ENCODE results near the gene FRMPD3. TPM values are rescaled to one million over a fixed set of nuclear protein-coding genes. Genes with fewer than 3 reads are reported as not detected.

Gene FRMPD3
- total and polyA plus RNA-seq, 2 of the 8 experiments (the other 6 are each of a cell fraction or from before 2014, with no cell fraction given), result 0.38 to 0.56 TPM

GRCh38 chrX:107445631-107446030, 3.8 kb upstream of the FRMPD3 start:
- Histone ChIP-seq H3K23me2 (ENCODE audit: low read depth, low read length) (peaks cover 9% of the 10 kb centered on the region; the same call in 1 of the 2 replicates), H4K20me1 (replicated peaks in 1 of 2; ENCODE audit: control insufficient read depth in 1 of 2, insufficient read depth in 2 of 2, low read length in 2 of 2) (no peaks in the 10 kb centered on the region), H3K4me3 (ENCODE audit: extremely low read depth in 1 of 4, insufficient read depth in 2 of 4, low read depth in 3 of 4, low read length in 4 of 4) (no peak overlapping the region), H3K4me1 (replicated peaks in 1 of 4; ENCODE audit: control insufficient read depth in 3 of 4, insufficient read depth in 4 of 4, low read length in 3 of 4) (peaks cover 0 to 15% (median 8%) of the 10 kb centered on the region in 4 experiments), H3K18ac (ENCODE audit: extremely low read depth, low read length) (no peak overlapping the region), H3K27ac (ENCODE audit: low read depth, low read length) (no peak overlapping the region), H2AFZ (ENCODE audit: low read length) (no peak overlapping the region), H4K91ac (replicated peaks; ENCODE audit: insufficient read length, low read length) (no peak overlapping the region), H3K23ac (ENCODE audit: insufficient read length) (no peak overlapping the region), H4K8ac (ENCODE audit: extremely low read depth, insufficient read depth, low read length) (no peak overlapping the region), H2BK5ac (ENCODE audit: low read depth, low read length) (no peak overlapping the region), H2BK12ac (ENCODE audit: low read depth, low read length) (no peak overlapping the region), H3K4ac (replicated peaks; ENCODE audit: insufficient read length, low read depth, low read length) (no peak overlapping the region), H2BK120ac (replicated peaks; ENCODE audit: low read depth, low read length) (no peak overlapping the region), H3K56ac (replicated peaks; ENCODE audit: insufficient read length, low read depth, low read length) (no peak overlapping the region), H3K27me3 (replicated peaks in 1 of 4; ENCODE audit: control insufficient read depth in 3 of 4, extremely low read depth in 1 of 4, insufficient read depth in 3 of 4, low read length in 3 of 4) (peaks cover 0 to 16% (median 8%) of the 10 kb centered on the region in 4 experiments; a peak in 6 of 7 replicates), H3K36me3 (ENCODE audit: control insufficient read depth in 2 of 4, insufficient read depth in 4 of 4, low read length in 3 of 4) (no peaks in the 10 kb centered on the region), H3K14ac (ENCODE audit: insufficient read length) (no peak overlapping the region), H2BK20ac (ENCODE audit: low read length) (no peak overlapping the region), H2AK5ac (ENCODE audit: low read depth, low read length) (no peak overlapping the region), H3K4me2 (ENCODE audit: insufficient read depth in 1 of 2, low read depth in 2 of 2, low read length in 2 of 2) (no peak overlapping the region), H4K5ac (ENCODE audit: insufficient read length, low read depth, low read length) (no peak overlapping the region), H2BK15ac (ENCODE audit: low read length) (no peak overlapping the region), H3K9ac (replicated peaks in 1 of 4; ENCODE audit: extremely low read depth in 1 of 4, low read depth in 3 of 4, low read length in 3 of 4) (no peak overlapping the region), H3K79me2 (ENCODE audit: control insufficient read depth in 1 of 2, insufficient read depth in 2 of 2, low read length in 2 of 2) (no peaks in the 10 kb centered on the region), H3K79me1 (ENCODE audit: low read depth, low read length) (no peaks in the 10 kb centered on the region), H3K9me3 (ENCODE audit: insufficient read depth in 2 of 2, low read depth in 1 of 2, low read length in 1 of 2) (no peaks in the 10 kb centered on the region)
- DNase-seq (ENCODE audit: low read depth in 1 of 2, low spot score in 2 of 2) (no peak), FAIRE-seq (no peak)
- ChIA-PET POLR2A (ENCODE audit: partially characterized antibody) (no interaction called here), CTCF (ENCODE audit: partially characterized antibody) (no interaction called here)
- TF ChIP-seq SIX5 (IDR thresholded peaks at IDR 0.05; ENCODE audit: low read depth, low read length) (no peak), JUN (IDR thresholded peaks at IDR 0.05; ENCODE audit: low read depth, low read length) (no peak), BACH1 (IDR thresholded peaks at IDR 0.05; ENCODE audit: low read length) (no peak), PHF8 (conservative IDR thresholded peaks at IDR 0.05; ENCODE audit: low read depth, low read length) (no peak), CBX8 (IDR thresholded peaks at IDR 0.05; ENCODE audit: borderline replicate concordance, low read depth, low read length) (no peak), SIN3A (conservative IDR thresholded peaks at IDR 0.05 in 1 of 2, IDR thresholded peaks at IDR 0.05 in 1 of 2; ENCODE audit: low read depth in 1 of 2, low read length in 2 of 2) (no peak), SP2 (IDR thresholded peaks at IDR 0.05; ENCODE audit: low read length) (no peak)
- TF ChIP-seq, protein P1, sequence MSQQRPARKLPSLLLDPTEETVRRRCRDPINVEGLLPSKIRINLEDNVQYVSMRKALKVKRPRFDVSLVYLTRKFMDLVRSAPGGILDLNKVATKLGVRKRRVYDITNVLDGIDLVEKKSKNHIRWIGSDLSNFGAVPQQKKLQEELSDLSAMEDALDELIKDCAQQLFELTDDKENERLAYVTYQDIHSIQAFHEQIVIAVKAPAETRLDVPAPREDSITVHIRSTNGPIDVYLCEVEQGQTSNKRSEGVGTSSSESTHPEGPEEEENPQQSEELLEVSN (IDR thresholded peaks at IDR 0.05), result no peak
- WGBS, 2 experiments (ENCODE audit: extremely low coverage in 1 of 2, insufficient coverage in 1 of 2, insufficient read length in 1 of 2, insufficient replicate concordance in 2 of 2, low coverage in 1 of 2, low lambda C conversion rate in 2 of 2, missing lambda C conversion rate in 1 of 2), result 63% methylated on average over 1 of the region's 1 CpG; no CpG with 5 or more reads in 1 of the 2 experiments
